NCI-H524 treated with DMSO at 0.1 percent for 48 hours (cell line): Measurements from ENCODE around the gene TMX4.
"Not testable (repeated sequence)": the region's sequence is repeated elsewhere in the genome, so short reads cannot be mapped to it uniquely, and the experiment has no call there.

Source experiments
- DNase-seq: peaks from one replicate; lab custom pipeline; 2025; lab: John Stamatoyannopoulos, UW

The TMX4 gene

DNA sequence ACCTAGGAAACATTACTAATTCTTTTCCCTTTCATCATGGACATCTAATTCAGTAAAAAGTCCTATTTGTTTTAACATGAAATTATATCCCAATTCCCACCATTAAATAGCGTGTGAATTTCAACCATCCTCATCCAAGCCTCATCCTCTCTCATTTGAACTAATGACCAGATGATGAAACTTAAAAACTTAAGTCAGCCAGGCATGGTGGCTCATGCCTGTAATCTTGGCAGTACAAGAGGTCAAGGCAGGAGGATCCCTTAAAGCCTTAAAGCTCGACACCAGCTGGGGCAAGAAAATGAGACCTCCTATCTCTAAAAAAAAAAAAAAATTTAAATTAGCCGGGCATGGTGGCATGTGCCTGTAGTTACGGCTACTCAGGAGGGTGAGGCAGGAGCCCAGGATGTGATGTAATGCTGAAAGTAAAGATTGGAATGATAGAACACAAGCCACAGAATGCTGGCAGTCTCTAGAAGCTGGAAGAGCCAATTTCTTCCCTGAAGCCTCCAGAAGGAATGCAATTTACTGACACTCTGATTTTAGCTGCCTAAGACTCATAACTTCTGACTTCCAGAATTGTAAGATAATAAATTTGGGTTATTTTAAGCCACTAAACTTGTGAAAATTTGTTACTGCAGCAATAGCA is 52.2 kb downstream of the TMX4 start:
- no peak for DNase-seq

- DNase-seq: no peak
Observed at GRCh38 chr20:7966176-7966575, 53.4 kb downstream of the TMX4 start.

DNA sequence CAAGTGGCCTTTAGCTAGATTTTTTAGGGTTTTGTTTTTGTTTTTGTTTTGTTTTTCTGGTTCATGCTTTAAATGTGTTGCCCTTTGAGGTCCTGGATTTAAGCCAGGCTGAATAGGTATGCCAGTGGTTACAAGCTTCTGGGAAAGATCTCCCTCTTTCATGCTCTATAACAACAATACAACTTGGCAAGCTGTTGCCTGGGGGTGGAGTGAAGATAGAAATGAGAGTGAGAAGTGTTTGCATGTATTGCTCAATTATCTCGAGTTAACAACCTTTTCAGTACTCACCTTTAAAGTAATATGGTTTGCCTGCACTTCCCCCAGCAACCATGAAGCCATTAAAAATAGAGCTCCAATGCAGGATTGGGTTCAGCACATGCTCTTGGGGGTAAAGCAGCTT is 60.1 kb downstream of the TMX4 start:
- DNase-seq: no peak

- not testable (repeated sequence) for DNase-seq
Observed at GRCh38 chr20:7956561-7956960, 63.0 kb downstream of the TMX4 start.

- DNase-seq: no peak
Observed at GRCh38 chr20:7950387-7950786, 69.2 kb downstream of the TMX4 start.

DNA sequence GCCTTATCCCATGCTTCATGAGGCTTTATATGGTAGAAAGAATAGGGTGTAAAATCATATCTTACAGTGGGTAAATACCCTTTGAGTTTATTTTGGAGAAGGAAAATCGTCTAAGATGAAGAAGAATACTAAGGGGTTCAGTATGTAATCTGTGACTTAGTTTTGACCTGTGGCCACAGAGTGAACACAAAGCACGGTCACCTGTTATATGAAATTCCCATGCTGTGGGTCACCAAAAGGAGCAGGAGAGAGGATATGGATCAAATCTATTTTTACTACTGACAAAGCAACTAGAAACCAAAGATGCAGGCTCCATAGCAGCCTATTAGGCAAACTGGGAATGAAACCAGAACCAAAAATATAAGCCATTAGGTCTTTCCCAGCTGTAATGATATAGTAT is 75.7 kb downstream of the TMX4 start:
- no peak for DNase-seq

DNA sequence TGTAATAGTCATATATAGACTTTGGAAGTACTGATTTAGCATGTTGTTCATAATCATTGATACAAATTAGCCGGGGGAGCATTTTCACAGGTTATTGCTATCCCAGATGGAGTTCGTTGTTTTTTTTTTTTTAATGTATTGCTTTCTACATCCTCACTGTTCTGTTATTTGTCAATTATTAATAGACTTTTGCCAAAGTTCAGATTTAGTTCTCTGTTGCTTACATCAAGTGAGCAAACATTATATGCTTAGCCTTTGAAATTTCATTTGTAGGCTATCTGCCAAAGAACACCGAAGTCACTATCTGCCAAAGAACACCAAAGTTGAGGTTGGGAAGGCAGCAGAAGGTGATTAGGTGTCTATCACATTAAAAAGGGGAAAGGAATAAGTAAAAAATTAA is 79.2 kb downstream of the TMX4 start, which contains the start of gene HAO1:
Gene HAO1 (minus strand): TSS at position 118 of the 400 bp plus-strand sequence. CDS start 36 bp downstream, at position 82.
- no peak for DNase-seq

- no peak for DNase-seq
Observed at GRCh38 chr20:7939663-7940062, 79.9 kb downstream of the TMX4 start.

GRCh38 chr20:7938058-7938457 is 81.5 kb downstream of the TMX4 start:
- no peak for DNase-seq

GRCh38 chr20:7937328-7937727 is 82.2 kb downstream of the TMX4 start:
- no peak for DNase-seq

- no peak for DNase-seq
Observed at GRCh38 chr20:7935027-7935551, 84.5 kb downstream of the TMX4 start.

DNA sequence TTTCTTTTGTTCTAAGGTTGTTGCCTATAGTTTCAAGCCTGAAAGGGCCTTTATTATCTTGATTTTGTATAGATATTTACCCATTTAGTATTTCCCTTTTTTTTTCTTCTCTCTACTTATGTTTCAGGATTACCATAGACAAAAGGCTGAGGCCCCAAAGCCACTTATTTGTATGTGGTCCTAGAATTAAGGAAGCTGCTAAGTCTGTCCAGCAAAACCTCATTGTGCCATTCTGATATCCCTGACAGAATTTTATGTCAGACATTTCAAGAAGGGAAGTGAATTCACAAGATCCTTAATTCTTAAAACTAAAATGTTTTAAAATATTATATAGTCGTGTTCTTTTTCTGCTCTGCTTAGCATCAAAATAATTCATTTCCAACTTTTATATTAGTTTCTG is 86.2 kb downstream of the TMX4 start:
- no peak for DNase-seq

DNA sequence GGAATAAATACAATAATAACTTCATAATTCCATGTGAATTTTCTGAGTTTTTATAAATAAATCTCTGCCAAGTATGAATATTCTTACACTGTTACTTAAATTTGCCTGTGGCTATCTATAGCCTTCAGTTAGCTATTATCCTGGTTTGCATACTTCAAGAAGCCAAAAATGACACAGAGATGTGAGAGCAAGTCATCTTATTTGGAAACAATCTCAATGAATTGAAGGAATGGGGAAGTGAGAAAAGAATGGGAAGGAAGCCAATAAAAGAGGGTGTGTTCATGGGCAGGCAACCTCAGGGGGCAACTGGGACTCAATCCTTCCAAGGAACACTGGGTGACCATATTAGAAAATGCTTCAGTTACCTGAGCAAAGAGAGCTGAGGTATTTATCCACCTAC is 89.2 kb downstream of the TMX4 start:
- no peak for DNase-seq
